Fibroblast of villous mesenchyme (primary cell): Measurements from ENCODE around the gene TESMIN. TPM values are rescaled to one million over a fixed set of nuclear protein-coding genes. Genes with fewer than 3 reads are reported as not detected.

ENCODE experiments used
- DNase-seq: peaks from one replicate; pipeline ENCODE4 v3.0.0-alpha.2; 2010; ENCODE audit warnings: low read depth
- H3K4me3 ChIP-seq: 2 replicates; pipeline ENCODE4 v1.5.1; 2011; ENCODE audit warnings: low read depth, mild to moderate bottlenecking, low read length
- CTCF ChIP-seq: IDR thresholded peaks from 2 replicates; pipeline ENCODE4 v1.5.1; 2012; ENCODE audit warnings: low read depth, mild to moderate bottlenecking, low read length; ENCODE audit not compliant: insufficient read depth
- total RNA-seq: library from RNA; depleted of rRNA; stranded (reverse); fragments of >200 nt; gene quantifications from 2 replicates; pipeline ENCODE4 v1.2.3, GENCODE V29; 2012

TESMIN gene
- total RNA-seq, 1 donor, result 2.6 TPM

- TF ChIP-seq CTCF, result no peak
- H3K4me3 ChIP-seq, result no peak overlapping the region
- DNase-seq, result no peak
Observed at GRCh38 chr11:68683121-68683520, 68.2 kb downstream of the TESMIN start.

DNA sequence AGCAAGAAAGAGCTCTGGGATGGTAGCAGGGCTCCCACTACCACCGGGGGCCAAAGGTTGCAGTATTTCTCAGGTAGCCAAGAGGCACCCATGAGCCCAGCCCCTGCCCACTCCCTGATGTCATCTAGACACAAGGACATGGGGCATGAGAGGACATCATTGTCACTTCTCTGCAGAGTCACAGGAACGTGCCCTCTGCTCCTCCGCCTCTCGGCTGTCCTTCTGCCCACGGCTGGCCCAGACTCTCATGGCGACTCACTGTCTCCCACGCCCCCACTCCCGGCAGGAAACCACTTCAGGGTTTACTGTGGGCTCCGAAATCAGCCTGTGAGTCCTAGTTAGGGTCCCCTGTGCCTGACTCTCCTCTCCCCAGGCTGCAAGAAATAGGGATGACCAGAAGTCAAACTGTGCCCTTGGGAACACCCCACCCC, 68.8 kb downstream of the TESMIN start:
- no peak for TF ChIP-seq CTCF
- DNase-seq, result no peak
- H3K4me3 ChIP-seq, result no peak overlapping the region

- H3K4me3 ChIP-seq, result no peak overlapping the region
- no peak for TF ChIP-seq CTCF
- no peak for DNase-seq
Observed at GRCh38 chr11:68680541-68681231, 70.6 kb downstream of the TESMIN start.

DNA sequence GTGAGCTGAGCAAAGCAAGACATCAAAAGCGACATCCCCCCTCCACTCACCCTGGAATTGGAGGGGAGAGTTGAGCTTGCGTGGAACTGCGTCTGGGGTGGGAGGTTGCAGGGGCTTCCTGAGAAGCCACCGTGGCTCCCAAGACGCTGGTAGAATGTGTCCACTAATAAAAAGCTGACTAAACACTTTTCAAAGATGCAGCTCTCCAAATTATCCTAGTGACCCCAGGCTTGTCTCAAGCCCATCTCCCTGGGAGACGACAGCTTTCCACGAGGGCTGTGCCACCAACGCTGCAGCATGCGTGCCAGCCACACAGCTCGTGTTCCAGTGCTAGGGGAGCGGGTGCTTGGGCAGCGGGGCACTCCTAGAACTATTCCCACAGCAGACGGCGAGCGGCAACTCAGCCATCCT, 73.3 kb downstream of the TESMIN start:
- no peak overlapping the region for H3K4me3 ChIP-seq
- TF ChIP-seq CTCF, result no peak
- no peak for DNase-seq

GRCh38 chr11:68677432-68677831, 73.9 kb downstream of the TESMIN start:
- H3K4me3 ChIP-seq, result no peak overlapping the region
- TF ChIP-seq CTCF, result no peak
- DNase-seq, result peak; percentile 62

DNA sequence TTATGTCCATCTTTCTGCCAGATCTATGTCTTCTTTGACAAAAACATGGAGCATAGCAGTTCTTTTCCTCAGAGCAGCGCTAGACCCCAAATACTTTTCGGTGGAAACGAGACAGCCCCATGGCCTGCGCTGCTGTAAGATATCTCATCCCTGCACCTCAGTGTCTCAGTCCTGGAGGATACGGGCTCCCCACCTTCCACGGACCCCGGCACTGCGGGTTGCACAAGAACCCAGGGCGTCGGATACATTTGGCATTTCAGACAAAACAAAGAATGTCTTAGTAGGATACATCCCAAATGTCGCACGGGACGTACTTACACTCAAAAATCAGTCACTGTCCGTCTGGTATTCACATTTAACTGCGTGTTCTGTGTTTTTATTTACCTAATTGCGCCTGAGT, 76.9 kb downstream of the TESMIN start:
- DNase-seq, result no peak
- no peak overlapping the region for H3K4me3 ChIP-seq
- TF ChIP-seq CTCF, result no peak

DNA sequence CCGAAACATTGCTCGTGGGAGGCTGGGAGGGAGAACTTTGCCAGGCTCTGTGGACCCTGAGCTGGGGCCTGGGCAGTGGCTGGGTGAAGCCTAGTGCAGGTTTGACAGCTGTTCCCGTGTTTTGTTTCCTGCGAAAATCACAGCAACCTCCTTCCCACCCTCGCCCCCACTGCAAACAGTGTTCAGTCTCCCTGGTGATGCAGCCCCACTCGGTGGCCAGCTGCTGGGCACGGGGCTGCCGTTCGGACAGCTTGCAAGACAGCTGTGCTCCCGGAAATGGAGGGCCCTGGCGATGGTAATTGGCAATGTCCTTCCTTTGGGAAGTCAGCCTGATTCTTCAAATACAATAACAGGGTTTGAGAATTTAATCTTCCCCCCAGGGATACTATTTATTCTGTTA, 77.3 kb downstream of the TESMIN start:
- DNase-seq, result no peak
- TF ChIP-seq CTCF, result no peak
- no peak overlapping the region for H3K4me3 ChIP-seq
